GM12892 (cell line): ENCODE data around the gene REXO5. TPM values are rescaled to one million over a fixed set of nuclear protein-coding genes. Genes with fewer than 3 reads are reported as not detected.
"Not testable (repeated sequence)": the region's sequence is repeated elsewhere in the genome, so short reads cannot be mapped to it uniquely, and the experiment has no call there.

Experiments used
- DNase-seq: peaks from one replicate; pipeline ENCODE4 v3.0.0; 2011; ENCODE audit not compliant: insufficient read length
- FAIRE-seq: peaks from 2 replicates; lab custom pipeline; 2011; peaks lifted over from hg19 to GRCh38; lab: Jason Lieb, UNC
- POLR2A ChIP-seq: IDR thresholded peaks from 2 replicates; pipeline ENCODE4 v1.6.1; 2011; ENCODE audit warnings: low read depth, low read length, control low read depth
- POLR2AphosphoS5 ChIP-seq: IDR thresholded peaks from 2 replicates; pipeline ENCODE4 v1.6.1; 2011; ENCODE audit warnings: low read depth, low read length, control low read depth
- TAF1 ChIP-seq: IDR thresholded peaks from 2 replicates; pipeline ENCODE4 v1.6.1; 2011; ENCODE audit warnings: low read depth, mild to moderate bottlenecking, control low read depth, low read length, borderline replicate concordance
- polyA plus RNA-seq: library from polyadenylated mRNA; unstranded; fragments of >200 nt; gene quantifications from one replicate; pipeline ENCODE4 v1.2.1, GENCODE V29; 2012; ENCODE audit warnings: missing spikeins, inconsistent platforms; ENCODE audit not compliant: missing spikeins

The REXO5 gene, protein sequence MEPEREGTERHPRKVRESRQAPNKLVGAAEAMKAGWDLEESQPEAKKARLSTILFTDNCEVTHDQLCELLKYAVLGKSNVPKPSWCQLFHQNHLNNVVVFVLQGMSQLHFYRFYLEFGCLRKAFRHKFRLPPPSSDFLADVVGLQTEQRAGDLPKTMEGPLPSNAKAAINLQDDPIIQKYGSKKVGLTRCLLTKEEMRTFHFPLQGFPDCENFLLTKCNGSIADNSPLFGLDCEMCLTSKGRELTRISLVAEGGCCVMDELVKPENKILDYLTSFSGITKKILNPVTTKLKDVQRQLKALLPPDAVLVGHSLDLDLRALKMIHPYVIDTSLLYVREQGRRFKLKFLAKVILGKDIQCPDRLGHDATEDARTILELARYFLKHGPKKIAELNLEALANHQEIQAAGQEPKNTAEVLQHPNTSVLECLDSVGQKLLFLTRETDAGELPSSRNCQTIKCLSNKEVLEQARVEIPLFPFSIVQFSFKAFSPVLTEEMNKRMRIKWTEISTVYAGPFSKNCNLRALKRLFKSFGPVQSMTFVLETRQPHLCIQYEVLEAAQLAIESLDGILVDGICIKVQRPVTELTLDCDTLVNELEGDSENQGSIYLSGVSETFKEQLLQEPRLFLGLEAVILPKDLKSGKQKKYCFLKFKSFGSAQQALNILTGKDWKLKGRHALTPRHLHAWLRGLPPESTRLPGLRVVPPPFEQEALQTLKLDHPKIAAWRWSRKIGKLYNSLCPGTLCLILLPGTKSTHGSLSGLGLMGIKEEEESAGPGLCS
- polyA plus RNA-seq, result 10.8 TPM

DNA sequence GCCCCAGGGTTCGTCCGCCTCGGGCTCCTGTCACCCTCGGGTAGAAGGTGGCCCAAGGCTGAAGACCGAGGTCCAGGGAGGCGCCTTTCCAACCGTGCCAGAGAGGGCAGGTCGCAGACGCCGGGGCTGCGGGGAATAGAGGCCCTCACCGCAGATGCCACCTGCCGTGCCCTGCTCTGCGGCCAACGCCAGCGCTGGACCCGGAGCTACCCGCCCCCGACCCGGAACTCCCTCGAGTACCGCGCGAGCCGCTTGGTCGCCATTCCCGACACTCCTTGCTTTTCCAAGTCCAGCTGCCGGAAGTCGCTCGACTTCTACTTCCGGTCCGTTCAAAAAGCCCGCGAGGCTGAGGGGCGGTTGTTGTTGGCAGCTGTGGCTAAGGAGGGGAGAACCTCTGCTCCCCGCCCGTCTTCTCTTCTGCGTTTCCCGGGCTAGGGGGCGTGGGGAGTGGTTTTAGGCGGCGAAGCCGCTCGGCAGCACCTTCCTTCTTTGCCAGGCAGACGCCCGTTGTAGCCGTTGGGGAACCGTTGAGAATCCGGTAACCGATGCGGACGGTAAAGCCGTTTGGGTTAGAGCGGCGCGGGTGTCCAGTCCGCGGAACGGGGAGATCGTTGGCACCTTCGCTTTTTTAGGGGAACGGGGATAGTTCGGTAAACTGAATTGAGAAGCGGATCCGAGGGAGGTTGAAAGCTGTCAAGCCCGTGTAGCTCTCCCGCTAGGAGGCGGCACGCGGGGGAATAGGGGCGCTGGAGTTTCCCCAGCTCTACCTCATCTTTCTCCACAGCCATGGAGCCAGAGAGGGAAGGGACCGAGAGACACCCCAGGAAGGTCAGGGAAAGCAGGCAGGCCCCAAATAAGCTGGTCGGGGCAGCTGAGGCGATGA lies at the start of gene REXO5, which contains the start of gene ERI2:
REXO5 (plus strand) TSS at position 360 of the 883 bp plus-strand sequence; CDS start at position 787, 427 bp downstream.
ERI2 (minus strand) TSS at position 305 of the 883 bp plus-strand sequence; CDS start at position 263, 42 bp downstream.
- FAIRE-seq, result peak; percentile 71
- TF ChIP-seq POLR2AphosphoS5, result peak; percentile 75; the same call in 1 of the 2 replicates
- TF ChIP-seq POLR2A, result peak; percentile 80
- TF ChIP-seq TAF1, result peak; percentile 89
- DNase-seq, result peak; percentile 83

DNA sequence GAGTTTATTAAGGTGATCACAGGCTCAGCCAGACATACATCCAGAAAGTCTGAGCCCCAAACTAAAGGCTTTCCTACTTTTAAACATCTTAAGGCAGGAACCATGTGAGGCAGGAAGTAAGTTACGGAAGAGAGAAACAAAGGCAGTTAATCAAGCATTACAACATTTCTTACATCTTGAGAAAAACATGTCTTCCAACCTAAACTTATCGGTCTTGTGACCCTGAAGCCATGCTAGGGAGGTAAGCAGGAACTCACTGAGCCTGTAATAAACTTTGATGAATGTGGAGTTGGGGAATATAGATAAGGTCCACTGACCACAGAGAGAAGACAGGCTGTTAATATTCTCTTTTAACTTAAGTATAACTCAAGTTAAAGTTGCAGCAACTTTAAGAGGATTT lies 46.0 kb upstream of the REXO5 start:
- TF ChIP-seq POLR2A (no peak), TAF1 (no peak), POLR2AphosphoS5 (no peak)
- no peak for FAIRE-seq
- no peak for DNase-seq

DNA sequence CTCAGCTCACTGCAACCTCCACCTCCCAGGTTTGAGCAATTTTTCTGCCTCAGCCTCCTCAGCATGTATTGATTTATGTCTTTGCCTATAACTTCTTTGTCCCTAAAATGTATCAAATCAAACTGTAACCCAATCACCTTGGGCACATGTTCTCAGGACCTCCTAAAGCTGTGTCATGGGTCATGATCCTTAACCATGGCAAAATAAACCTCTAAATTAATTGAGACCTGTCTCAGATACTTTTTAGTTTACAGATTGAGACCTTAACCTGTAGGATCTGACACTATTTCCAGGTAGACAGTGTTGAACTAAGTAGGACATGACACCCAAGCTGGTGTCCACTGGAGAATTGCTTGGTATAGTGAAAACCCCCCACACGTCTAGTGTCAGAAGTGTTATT lies 45.2 kb upstream of the REXO5 start:
- TF ChIP-seq POLR2AphosphoS5 (no peak), TAF1 (no peak), POLR2A (no peak)
- FAIRE-seq (no peak), DNase-seq (no peak)

DNA sequence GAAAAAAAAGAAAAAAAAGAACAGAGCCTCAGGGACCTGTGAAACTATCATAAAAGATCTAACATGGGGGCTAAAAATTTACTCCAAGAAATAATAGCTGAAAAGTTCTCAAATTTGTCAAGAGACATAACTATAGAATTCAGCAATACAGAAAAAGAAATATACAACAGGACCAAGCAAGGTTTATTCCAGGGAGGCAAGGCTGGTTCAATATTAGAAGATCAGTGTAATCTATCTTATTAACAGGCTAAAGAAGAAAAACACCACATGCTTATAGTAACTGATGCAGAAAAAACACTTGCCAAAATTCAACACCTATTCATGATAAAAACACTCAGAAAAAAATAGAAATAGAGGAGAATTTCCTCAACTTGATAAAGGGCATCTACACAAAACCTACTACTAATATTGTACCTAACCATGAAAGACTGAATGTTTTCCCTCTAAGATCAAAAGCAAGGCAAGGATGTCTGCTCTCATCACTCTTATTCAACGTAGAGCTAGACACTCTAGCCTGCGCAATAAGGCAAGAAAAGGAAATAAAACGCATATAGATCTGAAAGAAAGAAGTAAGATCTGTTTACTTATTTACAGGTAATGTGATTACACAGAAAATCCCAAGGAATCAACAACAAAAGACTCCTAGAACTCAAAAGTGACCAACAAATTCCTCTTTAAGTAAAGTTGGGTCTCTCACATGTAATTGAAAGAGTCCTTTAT lies 43.8 kb upstream of the REXO5 start:
- FAIRE-seq, result no peak
- no peak for TF ChIP-seq POLR2AphosphoS5
- no peak for TF ChIP-seq TAF1

DNA sequence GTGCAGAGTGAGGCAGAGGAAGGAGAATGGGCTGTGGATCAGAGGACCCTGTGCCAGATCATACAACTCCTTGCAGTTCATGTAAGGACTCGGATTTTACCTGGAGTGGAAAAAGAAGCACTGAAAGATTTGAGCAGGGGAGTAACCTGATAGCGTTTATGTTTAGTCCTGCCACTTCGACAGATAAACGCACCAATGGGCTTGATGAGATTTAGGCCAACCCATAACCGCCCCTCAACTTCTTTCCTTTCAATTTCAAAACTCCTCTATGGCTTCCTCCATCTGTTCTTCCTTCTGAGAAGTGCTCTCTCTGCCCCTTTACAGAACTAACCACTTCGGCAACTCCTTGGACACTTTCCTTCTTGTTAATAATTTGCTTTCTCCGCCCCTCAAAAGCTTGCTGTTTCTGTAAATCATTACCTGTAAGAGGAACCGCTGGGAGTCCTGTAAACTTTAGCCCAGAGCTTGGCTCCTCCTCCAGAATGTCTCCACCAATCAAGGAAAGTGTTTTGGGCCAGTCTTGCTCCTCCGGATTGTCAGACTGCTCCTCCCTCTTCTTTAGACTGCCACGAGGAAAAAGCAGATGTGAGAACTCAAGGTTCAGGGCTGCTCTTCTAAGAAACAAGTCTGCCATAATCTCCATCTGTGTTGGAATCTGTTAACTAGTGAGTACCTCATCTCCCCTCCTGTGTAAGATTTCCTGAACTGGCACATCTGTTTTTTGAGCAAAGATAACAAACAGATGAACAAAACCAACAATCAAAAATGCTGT lies 42.7 kb upstream of the REXO5 start, which contains the start of gene ACSM3:
ACSM3 (plus strand) TSS at position 554 of the 772 bp plus-strand sequence. CDS start 6,021 bp downstream, outside the sequence.
- TF ChIP-seq TAF1, result no peak
- peak; percentile 39; the same call in 1 of the 2 replicates for TF ChIP-seq POLR2A
- DNase-seq (peak; percentile 47), FAIRE-seq (peak; percentile 98)

More for the DNA sequence above, 43.8 kb upstream of the REXO5 start:
- DNase-seq, result no peak

DNA sequence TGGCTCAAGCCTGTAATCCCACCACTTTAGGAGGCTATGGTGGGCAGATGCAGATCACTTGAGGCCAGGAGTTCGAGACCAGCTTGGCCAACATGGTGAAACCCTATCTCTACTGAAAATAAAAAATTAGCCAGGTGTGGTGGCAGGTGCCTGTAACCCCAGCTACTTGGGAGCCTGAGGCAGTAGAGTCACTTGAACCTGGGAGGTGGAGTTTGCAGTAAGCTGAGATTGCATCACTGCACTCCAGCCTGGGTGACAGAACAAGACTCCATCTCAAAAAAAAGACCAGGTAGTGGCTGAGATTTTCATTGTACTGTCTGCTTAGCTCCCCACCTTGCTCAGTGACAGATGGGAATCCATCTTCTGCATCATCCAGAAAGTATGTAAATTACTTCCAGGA lies 41.9 kb upstream of the REXO5 start:
- not testable (repeated sequence) for FAIRE-seq, DNase-seq

DNA sequence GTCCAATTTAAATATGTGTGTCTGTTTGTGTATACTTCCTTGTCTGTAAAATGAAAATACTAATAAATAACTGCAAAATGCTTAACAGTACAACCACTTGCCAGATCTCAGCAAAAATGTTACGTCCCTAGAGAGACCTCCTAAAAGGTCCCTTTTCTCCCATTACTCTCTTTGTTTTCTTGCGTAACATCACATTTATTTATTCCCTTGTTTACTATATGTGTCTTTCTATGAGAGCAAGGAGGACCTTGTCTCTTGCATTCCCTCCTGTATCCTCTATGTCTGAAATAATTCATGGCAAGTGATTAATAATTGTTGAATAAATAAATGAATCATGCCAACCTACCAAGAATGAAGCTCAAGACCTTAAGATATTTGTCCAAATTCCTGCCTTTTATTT lies 40.6 kb upstream of the REXO5 start:
- no peak for DNase-seq
- no peak for FAIRE-seq

DNA sequence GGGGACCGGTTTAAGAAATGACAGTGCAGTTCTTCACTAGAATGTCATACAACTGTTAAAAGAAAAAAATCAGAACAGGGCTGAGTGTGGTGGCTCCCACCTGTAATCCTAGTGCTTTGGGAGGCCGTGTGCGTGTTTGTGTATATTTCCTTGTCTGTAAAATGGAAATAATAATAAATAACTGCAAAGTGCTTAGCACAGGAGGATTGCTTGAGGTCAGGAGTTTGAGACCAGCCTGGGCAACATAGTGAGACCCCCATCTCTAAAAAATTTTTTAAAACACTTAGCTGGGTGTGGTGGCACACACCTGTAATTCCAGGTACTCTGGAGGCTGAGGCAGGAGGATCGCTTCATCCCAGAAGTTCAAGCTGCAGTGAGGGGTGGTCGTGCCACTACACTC lies 40.0 kb upstream of the REXO5 start:
- TF ChIP-seq TAF1, result no peak
- no peak for TF ChIP-seq POLR2AphosphoS5
- TF ChIP-seq POLR2A, result no peak
- FAIRE-seq, result no peak

More for the DNA sequence above, 40.6 kb upstream of the REXO5 start:
- TF ChIP-seq TAF1 (no peak), POLR2A (no peak), POLR2AphosphoS5 (no peak)

DNA sequence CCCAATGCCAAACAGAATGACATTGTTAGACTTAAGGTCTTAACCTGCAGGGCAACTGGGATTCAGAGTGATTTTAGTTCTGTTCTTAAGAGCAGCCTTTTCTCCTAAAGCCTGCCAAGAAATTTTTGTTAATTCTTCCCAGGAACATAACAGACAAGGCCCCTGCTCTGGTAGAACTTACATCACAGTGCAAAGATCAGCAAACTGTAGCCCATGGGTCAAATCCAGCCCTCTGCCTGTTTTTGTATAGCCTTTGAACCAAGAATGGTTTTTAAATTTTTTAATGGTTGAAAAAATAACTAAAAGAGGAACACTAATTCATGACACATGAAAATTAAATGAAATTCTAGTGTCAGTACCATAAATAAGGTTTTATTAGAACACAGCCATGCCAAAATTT lies 38.8 kb upstream of the REXO5 start:
- FAIRE-seq, result no peak
- TF ChIP-seq POLR2AphosphoS5 (no peak), POLR2A (no peak), TAF1 (no peak)
- no peak for DNase-seq

More for the DNA sequence above, 40.0 kb upstream of the REXO5 start:
- DNase-seq, result no peak

DNA sequence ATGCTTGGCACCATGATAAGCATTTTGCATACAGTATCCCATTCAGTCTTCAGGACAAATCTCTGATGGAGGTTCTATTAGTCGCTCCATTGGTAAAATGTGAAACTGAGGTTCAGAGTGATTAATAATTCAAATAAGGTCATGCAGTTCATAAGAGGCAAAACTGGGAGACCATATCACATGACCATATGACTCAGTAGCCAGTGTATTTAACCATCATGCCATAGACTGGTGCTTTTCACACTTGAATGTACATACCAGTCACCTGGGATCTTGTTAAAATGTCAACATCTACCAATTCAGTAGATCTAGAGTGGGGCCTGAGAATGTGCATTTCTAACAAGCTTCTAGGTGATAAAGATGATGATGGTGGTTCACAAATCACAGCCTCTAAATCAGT lies 38.2 kb upstream of the REXO5 start:
- TF ChIP-seq POLR2A (no peak), POLR2AphosphoS5 (no peak), TAF1 (no peak)
- FAIRE-seq, result no peak
- no peak for DNase-seq

DNA sequence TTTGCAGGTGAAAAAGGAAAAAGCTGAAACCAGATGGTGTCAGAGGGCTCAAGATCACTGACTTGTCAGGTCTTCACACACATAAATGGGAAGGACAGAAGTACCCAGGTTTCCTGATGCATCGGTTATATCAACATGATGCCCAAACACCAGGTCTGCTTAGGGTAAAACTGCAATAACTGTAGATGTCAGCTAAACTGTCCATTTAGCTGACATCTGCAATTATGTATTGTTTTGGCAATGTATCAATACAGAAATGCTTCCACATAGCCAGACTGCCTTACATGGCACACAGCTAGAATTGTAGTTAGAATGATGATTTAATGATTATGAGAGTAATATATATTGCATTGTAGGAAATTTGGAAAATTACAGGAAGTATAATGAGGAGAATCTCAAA lies 37.5 kb upstream of the REXO5 start:
- DNase-seq (no peak), FAIRE-seq (no peak)
- no peak for TF ChIP-seq POLR2A
- no peak for TF ChIP-seq POLR2AphosphoS5
- TF ChIP-seq TAF1, result no peak
